COLO668 (cell line): ENCODE measurements around the gene ITPR1.
"Not testable (repeated sequence)": the region's sequence is repeated elsewhere in the genome, so short reads cannot be mapped to it uniquely, and the experiment has no call there.

Experiments
- DNase-seq: peaks from one replicate; lab custom pipeline; 2025; ENCODE audit not compliant: unreplicated experiment; lab: John Stamatoyannopoulos, UW

Gene ITPR1

GRCh38 chr3:4493014-4493940 is at the start of gene ITPR1:
Gene ITPR1 (plus strand): TSS chr3:4493348. CDS start chr3:4516492, 23,144 bp downstream.
- DNase-seq: peak; percentile 92

GRCh38 chr3:4447295-4447999 is 45.7 kb upstream of the ITPR1 start:
- no peak for DNase-seq

GRCh38 chr3:4448187-4448586 is 45.0 kb upstream of the ITPR1 start:
- no peak for DNase-seq

GRCh38 chr3:4449043-4449805 is 43.9 kb upstream of the ITPR1 start:
- no peak for DNase-seq

GRCh38 chr3:4454142-4454541 is 39.0 kb upstream of the ITPR1 start:
- DNase-seq: no peak

GRCh38 chr3:4456780-4457179 is 36.4 kb upstream of the ITPR1 start:
- DNase-seq: not testable (repeated sequence)

- no peak for DNase-seq
These were observed 34.2 kb upstream of the ITPR1 start for GRCh38 chr3:4458961-4459360.

- DNase-seq: no peak
These were observed 32.8 kb upstream of the ITPR1 start for GRCh38 chr3:4460334-4460733.

- DNase-seq: no peak
These were observed 31.6 kb upstream of the ITPR1 start for GRCh38 chr3:4461468-4462090.

- DNase-seq: no peak
These were observed 30.6 kb upstream of the ITPR1 start for GRCh38 chr3:4462369-4463040.

GRCh38 chr3:4464576-4464975 is 28.6 kb upstream of the ITPR1 start:
- no peak for DNase-seq

GRCh38 chr3:4466741-4467521 is 26.2 kb upstream of the ITPR1 start, which contains the start of gene SUMF1:
Gene SUMF1 (minus strand): TSS chr3:4467269. CDS start chr3:4467245, 24 bp downstream.
- DNase-seq: peak; percentile 64

GRCh38 chr3:4467522-4467867 is 25.7 kb upstream of the ITPR1 start:
- DNase-seq: no peak

GRCh38 chr3:4471907-4472306 is 21.2 kb upstream of the ITPR1 start:
- DNase-seq: no peak

- DNase-seq: no peak
These were observed 20.8 kb upstream of the ITPR1 start for GRCh38 chr3:4472312-4472711.

- no peak for DNase-seq
These were observed 20.4 kb upstream of the ITPR1 start for GRCh38 chr3:4472766-4473165.

GRCh38 chr3:4474683-4475490 is 18.3 kb upstream of the ITPR1 start:
- DNase-seq: no peak

GRCh38 chr3:4475804-4476203 is 17.3 kb upstream of the ITPR1 start:
- no peak for DNase-seq

GRCh38 chr3:4476496-4476895 is 16.7 kb upstream of the ITPR1 start:
- DNase-seq: no peak
